Fibroblast of skin of left biceps (primary cell): ENCODE data around the gene TM9SF4.
"Not testable (repeated sequence)": the region's sequence is repeated elsewhere in the genome, so short reads cannot be mapped to it uniquely, and the experiment has no call there.

Source experiments
- DNase-seq, 2 experiments: peaks; one replicate each; pipeline ENCODE4 v3.0.0-alpha.2; 2013; ENCODE audit warnings: low read depth in 2 of 2

The TM9SF4 gene

GRCh38 chr20:32188376-32189122 is 79.0 kb downstream of the TM9SF4 start:
- no peak for DNase-seq

DNA sequence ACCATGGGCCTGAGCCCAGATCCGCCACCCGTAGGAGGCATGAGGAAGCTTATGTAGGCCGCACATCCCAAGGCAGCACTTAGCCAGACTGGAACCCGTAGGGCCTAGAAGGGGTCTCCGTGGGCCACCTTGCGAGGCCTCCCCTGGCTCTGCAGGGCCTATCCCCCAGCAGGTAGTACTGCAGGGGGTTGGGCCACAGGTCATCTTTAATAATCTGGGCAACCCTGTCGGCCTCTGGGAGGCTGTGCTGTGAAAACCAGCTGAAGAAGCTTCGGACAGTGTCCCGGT is 79.6 kb downstream of the TM9SF4 start:
- DNase-seq = no peak

GRCh38 chr20:32189691-32190615 is 80.4 kb downstream of the TM9SF4 start:
- no peak for DNase-seq

GRCh38 chr20:32190616-32191415 is 81.3 kb downstream of the TM9SF4 start:
- DNase-seq = no peak

DNA sequence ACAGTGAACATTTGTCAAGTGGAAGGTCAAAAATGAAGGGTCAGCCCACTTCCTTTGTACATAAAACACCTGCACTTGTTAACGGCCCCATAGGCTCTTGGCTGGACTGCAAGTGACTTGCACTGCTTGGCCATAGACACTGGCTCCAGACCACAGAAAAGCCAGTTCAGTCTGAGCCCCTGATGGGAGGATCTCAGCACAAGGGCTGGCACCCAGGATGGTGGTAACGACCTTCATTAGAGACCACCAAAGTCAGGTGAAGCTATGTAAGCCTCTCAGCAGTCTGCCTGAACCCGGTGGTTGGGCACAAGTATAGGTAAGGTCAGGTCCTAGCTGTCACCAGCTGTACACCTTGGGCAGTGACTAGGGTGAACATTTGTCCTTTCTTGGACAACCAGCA is 81.9 kb downstream of the TM9SF4 start:
- no peak for DNase-seq

GRCh38 chr20:32191873-32192272 is 82.4 kb downstream of the TM9SF4 start:
- no peak for DNase-seq

- DNase-seq = no peak
Measured at GRCh38 chr20:32192698-32193097, 83.2 kb downstream of the TM9SF4 start.

- DNase-seq = not testable (repeated sequence)
Measured at GRCh38 chr20:32193336-32193735, 83.8 kb downstream of the TM9SF4 start.

DNA sequence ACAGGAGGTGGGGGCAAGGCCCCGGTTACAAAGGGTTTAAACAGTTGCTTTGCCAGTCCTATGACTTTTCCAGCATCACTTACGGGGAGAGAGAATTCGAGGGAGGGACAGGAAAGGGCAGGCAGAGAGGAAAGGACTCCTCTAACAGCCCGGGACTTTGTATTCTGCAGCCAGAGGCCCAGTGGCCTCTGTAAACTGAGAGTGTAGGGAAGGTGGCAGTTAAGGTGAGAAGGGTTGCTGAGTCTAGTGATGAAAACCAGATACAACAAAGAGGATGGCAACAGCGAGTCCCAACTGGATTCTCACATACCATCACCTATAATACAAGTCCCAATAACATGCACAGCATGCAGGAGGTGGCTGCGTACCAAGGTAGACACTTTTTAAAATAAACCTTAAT is 84.5 kb downstream of the TM9SF4 start:
- no peak for DNase-seq

GRCh38 chr20:32195581-32195980 is 86.1 kb downstream of the TM9SF4 start:
- DNase-seq = no peak

DNA sequence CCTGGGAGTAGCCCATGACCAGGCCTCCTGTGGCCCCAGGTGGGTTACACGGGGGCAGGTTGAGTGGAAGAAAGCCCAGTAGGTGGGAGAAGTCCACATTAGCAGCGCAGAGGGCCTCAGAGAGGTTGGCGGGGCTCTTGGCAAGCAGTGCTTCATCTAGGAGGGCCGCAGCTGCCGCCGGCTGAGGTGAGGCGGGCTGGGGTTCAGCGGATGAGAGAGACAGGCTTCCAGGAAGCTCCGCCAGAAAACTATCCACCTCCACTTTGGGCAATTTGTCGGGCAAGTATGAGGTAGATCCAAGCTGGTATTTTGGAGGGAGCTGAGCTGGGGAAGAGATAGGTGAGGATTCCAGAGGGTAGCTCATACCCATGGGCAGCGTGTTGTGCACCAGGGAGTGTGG is 87.1 kb downstream of the TM9SF4 start:
- not testable (repeated sequence) for DNase-seq

DNA sequence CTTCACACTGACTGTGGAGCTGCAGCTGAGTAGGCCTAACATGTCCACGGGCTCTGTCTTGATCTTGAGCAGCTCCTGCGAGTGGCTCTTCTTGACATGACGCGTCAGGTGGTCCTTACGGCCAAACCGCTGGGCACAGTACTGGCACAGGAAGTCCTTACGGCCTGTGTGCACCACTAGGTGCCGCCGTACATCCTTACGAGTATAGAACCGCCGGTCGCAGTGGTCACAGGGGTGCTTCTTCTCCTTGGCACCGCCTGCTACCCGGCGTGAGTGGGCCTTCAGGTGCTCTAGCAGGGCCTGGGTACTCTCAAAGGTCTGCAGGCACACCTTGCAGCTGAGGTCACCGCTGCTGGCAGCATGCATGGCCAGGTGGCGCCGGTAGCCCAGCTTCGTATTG is 87.6 kb downstream of the TM9SF4 start:
- DNase-seq = not testable (repeated sequence)

DNA sequence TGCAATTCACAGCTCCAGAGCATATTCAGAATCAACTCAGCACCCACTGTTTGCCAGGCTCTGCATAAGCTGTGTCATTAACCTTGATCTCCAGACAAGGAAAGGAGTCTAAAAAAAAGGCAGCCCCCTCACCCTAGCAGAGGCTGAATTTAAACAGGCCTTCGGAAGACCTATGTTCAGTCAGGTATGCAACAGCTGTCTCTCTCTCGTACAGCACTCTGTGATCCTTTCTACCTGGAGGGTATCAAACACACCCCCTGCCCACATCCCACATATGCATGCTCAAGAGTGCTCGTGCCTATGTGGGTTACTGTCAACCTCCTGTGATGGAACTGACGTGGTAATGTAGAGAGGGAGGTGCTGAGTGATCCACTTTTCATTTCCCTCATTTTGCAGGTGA is 89.5 kb downstream of the TM9SF4 start:
- no peak for DNase-seq

- no peak for DNase-seq
Measured at GRCh38 chr20:32201296-32201976, 91.9 kb downstream of the TM9SF4 start.

- DNase-seq = no peak
Measured at GRCh38 chr20:32201977-32202363, 92.5 kb downstream of the TM9SF4 start.

DNA sequence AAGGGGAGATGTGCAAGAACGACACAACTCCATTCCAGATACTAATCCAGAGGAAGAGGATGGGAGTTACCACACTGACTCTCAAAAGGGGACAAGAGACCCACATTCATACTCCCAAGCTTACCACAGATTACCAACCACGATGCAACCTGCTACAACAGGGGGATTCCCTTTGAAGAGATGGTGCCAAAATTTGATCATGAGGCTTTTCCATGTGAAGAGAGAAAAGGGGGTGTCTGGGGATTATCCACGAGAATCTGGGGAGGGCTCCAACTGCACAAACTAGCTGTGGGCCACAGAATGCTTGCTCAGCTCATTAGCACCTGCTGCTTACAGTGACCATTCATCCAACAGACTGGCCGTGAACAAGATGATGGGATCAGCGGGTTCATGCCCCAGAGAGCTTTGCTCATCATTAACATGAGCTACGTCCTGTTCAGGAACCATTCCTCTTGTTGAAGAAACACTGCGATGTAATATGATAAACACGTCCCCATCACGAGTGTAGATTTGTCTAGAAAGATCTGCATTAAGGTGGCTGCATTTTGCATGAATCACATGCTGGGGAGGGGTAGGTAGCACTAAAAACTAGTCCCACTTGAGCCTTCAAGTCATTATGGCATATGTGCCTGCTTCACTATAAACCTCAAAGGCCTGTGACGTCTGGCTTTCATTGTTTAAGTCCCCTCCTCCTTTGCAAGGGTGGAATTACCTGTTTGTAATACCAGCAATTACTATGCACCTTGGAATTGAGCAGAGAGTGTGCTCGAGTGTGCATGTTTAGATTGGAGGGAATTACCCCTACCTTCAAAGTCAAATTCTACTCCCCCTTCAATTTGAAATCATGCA is 94.1 kb downstream of the TM9SF4 start:
- no peak for DNase-seq

GRCh38 chr20:32204205-32205109 is 94.9 kb downstream of the TM9SF4 start:
- no peak for DNase-seq

GRCh38 chr20:32205110-32205842 is 95.8 kb downstream of the TM9SF4 start:
- no peak for DNase-seq
